HG02970 (cell line): ENCODE data around the gene PIM2.

ENCODE experiments used
- ATAC-seq: cut with Tn5 transposase; IDR thresholded peaks from one replicate; pipeline ENCODE4 v1.9.1; 2021; ENCODE audit warnings: mild to moderate bottlenecking, moderate library complexity, moderate number of reproducible peaks; ENCODE audit not compliant: unreplicated experiment, low FRiP score

The PIM2 gene

GRCh38 chrX:48909703-48910294 is 9.0 kb downstream of the PIM2 start:
- no peak for ATAC-seq

DNA sequence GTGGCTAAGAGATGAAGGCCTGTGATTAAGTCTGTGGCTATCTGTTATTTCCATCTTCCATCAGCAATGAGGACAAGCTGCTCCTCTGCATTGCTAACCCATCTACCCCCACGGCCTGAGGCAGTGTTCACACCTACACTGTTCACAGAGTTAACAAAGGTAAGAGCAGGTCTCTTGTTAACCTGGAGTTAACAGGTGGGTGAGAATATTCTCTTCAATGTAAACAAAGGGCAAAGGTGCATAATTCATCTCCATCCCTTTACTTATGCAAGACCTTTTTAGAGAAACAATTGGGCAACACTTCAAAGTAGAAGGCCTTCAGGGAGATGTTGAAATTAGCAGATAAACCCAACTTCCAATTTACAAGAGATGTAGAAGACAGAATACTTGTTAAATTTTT is 10.2 kb downstream of the PIM2 start:
- no peak for ATAC-seq

- no peak for ATAC-seq
Observed at GRCh38 chrX:48905090-48905790, 13.6 kb downstream of the PIM2 start.

DNA sequence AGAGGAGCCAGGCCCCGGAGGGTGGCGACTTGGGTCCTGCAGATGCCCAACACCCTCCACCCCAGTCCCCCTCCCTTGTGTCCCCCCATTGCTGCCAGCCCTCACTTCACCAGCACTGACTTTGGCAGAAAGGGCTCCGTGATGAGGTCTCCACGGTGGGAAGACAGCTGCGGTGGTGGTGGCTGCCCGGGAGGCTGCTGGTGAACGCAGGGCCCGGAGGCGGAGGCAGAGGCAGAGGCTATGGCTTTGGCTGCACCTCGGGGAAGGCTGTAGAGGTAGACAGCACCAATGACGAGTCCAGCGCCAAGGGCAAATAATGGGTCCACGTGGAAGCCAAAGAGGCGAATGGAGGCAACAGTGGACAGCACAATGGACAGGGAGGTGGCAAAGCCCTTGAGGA is 14.2 kb downstream of the PIM2 start:
- ATAC-seq = no peak

DNA sequence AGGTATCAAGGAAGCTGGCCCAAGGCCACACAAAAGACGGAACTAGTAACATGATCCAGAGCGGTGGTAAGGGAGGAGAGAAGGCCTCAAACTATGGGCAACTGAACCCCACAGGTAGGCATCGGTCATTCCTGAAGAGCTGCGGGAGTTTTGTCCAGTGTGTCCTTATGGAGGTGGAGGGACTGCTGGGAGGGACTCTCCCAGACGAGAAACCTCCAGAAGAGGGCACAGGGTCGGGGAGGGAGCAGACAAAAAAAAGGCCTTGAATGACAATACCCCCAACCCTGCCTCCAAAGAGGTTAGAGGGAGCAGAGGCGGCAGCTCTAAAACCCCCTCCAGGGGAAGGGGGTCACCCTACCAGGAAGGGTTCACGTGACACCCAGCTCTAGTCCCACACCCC is 14.6 kb downstream of the PIM2 start:
- ATAC-seq = no peak

DNA sequence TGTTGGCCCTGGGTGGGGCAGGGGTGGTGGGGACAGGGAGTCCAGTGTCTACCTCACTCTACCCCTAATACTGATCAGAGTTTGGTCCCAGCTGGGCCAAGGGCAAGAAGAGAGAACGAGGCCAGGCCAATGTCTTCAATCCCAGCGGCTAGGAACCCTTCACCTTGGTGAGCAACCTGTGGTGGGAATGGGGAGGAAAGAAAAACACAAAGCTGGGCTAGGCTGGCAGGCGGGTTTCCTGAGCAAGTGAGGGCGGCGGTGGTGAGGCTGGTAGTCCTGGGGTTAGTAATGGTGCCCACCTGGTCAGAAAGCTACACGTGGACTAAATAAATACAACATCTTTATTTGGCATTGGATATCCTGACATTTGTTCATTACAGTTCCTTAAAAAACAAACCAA is 15.5 kb downstream of the PIM2 start:
- no peak for ATAC-seq

DNA sequence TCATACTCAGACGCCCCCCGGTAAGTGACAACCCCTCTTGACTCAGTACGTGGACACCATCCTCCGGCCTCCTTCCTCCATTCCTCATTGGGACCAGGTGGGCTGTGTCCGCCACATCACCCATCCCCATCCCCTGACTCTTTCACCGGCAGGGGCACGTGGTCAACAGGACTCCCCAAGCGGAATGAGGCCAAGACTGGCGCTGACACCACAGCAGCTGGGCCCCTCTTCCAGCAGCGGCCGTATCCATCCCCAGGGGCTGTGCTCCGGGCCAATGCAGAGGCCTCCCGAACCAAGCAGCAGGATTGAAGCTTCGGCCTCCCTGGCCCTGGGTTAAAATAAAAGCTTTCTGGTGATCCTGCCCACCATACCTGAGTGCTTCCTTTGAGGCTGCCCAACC is 16.0 kb downstream of the PIM2 start:
- no peak for ATAC-seq

DNA sequence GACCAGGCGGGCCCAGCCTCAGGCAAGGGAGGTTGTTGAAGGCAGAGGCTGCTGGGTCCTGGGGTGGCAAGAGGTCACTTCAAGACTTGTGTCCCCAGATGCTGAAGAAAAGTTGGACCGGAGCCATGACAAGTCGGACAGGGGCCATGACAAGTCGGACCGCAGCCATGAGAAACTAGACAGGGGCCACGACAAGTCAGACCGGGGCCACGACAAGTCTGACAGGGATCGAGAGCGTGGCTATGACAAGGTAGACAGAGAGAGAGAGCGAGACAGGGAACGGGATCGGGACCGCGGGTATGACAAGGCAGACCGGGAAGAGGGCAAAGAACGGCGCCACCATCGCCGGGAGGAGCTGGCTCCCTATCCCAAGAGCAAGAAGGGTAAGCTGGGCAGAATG is 16.7 kb downstream of the PIM2 start:
- ATAC-seq = no peak

DNA sequence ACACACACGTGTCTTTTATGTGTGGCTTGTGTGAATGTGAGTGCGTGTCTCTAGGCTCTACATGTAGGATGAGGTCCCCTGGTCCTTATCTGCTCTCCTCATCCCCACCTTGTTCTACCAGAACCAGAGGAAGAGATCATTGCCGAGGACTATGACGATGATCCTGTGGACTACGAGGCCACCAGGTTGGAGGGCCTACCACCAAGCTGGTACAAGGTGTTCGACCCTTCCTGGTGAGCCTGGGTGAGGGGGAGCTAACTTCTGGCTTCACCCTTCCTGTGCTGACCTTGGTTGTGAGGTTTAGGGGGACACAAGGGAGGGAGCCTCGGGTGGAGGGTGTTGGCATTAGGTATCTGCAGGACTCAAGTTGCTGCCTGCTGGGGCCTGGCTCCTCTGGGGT is 17.8 kb downstream of the PIM2 start:
- ATAC-seq = no peak

GRCh38 chrX:48899078-48899410 is 19.8 kb downstream of the PIM2 start:
- no peak for ATAC-seq

GRCh38 chrX:48897625-48898306 is 21.1 kb downstream of the PIM2 start, which contains the start of the genes PQBP1 and TIMM17B:
Gene PQBP1, plus strand, starts transcription at chrX:48897930. Its CDS starts 580 bp downstream, at chrX:48898510.
Gene TIMM17B, minus strand, starts transcription at chrX:48897768. Its CDS starts 19 bp downstream, at chrX:48897749.
- ATAC-seq = peak; percentile 74

DNA sequence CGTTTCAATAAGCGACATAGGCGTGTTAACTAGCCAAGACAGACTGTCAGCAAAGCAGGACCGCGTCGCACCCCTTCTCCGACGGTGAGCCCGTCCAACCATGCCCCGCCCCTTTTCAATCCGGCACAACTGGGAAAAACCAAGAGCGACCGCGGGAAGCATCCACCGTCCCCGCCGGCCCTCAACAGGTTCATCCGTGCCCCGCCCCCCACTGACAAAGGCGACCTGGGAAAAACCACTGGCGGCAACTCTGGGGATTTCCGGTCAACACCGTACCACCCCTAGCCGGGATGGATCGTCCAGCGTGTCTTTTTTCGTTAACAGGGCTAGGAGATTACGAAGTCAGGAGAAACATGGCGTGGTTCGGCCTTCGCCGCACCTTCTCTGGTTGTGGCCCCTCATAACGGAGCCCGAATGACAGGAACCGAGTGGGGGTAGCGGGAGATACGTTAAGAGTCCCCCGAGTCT is 21.6 kb downstream of the PIM2 start:
- peak; percentile 13 for ATAC-seq

DNA sequence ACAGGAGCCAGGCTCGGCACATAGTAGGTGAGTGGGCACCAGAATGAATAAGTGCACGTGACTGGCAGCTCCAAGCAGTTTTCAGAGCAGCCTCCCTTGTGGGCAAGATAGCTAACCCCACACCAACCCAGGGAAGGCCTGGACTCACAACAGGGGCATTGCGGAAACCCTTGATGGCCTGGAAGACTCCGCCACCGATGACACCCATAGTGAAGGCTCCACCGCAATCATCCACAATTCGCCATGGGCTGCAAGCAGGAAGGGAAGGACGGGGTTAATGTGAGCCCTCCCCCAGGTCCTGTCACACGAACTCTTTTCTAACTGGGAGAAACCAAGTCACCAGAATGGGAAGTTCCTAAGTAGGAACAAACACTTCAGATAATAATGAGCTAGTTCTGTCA is 22.2 kb downstream of the PIM2 start:
- ATAC-seq = no peak

DNA sequence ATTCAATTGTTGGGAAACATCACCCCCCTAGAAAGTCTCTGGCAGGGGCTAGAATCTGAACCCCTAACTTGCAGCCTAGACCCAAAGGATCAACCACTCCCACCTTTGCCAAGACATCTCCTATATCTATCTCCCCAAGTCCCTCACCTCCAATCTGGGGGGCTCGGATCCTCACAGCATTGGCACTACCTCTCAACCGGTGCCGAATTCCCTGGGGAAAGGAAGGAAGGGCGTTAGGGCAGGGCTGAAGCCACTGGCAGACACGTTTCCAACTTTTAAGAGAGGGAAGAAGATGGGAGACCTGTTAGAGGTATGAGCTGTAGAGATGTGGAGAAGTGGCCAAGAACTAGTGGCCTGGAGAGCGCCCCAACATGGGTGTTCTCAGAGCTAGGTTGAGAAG is 23.9 kb downstream of the PIM2 start:
- ATAC-seq = no peak

DNA sequence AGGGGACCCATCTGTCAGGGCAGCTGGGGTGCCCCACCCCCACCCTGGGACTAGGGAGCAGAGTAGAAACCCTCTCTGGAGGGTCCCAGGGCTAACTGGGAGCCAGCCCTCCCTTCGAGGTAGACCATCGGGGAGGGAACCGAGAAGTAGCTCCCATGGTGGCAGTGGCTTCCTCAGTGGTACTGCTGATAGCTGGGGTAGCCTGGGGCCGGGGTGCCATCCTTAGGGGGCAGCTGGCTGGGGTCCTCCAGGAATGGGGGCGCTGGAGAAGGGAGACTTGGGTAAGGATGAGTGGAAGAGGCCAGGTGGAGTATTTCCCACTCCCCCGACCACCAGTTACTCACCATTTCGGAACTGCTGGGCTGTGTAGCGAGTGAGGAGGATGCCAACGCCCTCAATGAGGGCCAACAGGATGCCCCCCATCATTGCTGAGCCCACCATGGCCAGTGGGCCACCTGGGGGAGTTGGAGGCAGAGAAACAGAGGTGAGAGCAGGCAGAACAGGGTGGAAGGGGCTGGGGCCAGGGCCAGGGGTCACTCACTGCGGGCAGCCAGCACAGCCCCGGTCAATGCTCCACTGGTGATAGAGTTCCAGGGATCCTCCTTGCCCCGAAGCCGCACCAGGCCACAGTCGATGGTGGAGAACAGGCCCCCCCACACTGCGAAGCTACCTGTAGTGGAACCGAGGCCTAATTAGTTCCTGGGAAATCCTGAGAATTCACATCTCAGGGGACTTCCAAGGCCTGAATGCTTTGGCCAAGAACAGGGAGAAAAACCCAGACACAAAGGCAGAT is 25.1 kb downstream of the PIM2 start:
- no peak for ATAC-seq

- ATAC-seq = no peak
Observed at GRCh38 chrX:48892896-48893295, 25.9 kb downstream of the PIM2 start.

- ATAC-seq = peak; percentile 69
Observed at GRCh38 chrX:48891402-48892288, 27.2 kb downstream of the PIM2 start.

GRCh38 chrX:48890934-48891401 is 27.9 kb downstream of the PIM2 start:
- ATAC-seq = peak; percentile 11

DNA sequence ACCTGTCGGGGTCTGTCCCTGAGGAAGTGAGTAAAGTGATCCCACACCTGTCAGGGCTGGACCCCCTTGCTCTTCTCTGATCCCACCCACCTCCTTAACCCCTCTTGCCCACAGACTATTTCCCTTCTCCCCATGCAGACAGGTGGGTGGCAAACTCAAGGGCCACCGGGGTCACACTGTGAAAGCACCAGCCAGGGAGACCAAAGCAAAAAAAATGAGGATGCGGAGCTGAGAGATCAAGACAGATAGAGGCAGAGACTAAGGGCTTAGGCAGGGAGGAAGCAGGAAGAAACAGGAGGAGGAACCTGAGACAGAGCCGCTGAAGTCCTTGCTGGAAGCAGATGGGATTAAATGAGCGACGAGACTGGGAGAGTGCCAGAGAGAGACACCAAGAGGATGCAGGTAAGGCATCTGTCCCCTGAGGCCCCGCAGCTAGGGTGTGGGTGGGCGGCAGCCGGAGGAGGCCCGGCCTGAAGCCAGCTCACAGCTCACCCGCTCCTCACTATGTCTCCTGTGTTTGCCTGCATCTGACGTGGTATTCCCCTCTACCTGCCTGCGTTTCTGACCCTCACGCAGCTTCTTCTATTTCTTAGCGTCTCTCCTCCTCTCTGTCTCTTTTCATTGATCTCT is 28.4 kb downstream of the PIM2 start:
- no peak for ATAC-seq
